Vagina (tissue), 2 donors: ENCODE results near the gene ANO9. TPM values are rescaled to one million over a fixed set of nuclear protein-coding genes. Genes with fewer than 3 reads are reported as not detected.
A peak's percentile ranks its signal among the peaks of the same experiment; 100 is the strongest.

Experiments used
- DNase-seq, 2 donors: peaks; one replicate each; pipeline ENCODE4 v3.0.0-alpha.2; 2017; ENCODE audit errors: extremely low spot score in 2 of 2
- H3K27ac ChIP-seq: fragments of 200-600 bp; sonication (generic); one replicate; pipeline ENCODE4 v1.5.1; 2019
- H3K27me3 ChIP-seq: fragments of 200-600 bp; sonication (generic); one replicate; pipeline ENCODE4 v1.5.1; 2019
- H3K36me3 ChIP-seq, 2 donors: fragments of 200-600 bp; sonication (generic); one replicate each; pipeline ENCODE4 v1.5.1; 2017 to 2019
- H3K4me1 ChIP-seq: fragments of 200-600 bp; sonication (generic); one replicate; pipeline ENCODE4 v1.5.1; 2019
- H3K4me3 ChIP-seq, 2 donors: fragments of 200-600 bp; sonication (generic); 1 replicate in 1 of 2; 2 replicates in 1 of 2; pipeline ENCODE4 v1.5.1; 2016 to 2019
- H3K9me3 ChIP-seq: fragments of 200-600 bp; sonication (generic); one replicate; pipeline ENCODE4 v1.5.1; 2019
- CTCF ChIP-seq, 3 experiments: fragments of 450-650 bp in 2 of 3; fragments of 200-600 bp in 1 of 3; sonication (generic) in 1 of 3; IDR thresholded peaks; one replicate each; pipeline ENCODE4 v1.5.1; 2017 to 2019; ENCODE audit warnings: antibody characterized with exemption in 3 of 3, mild to moderate bottlenecking in 2 of 3, moderate library complexity in 2 of 3
- POLR2A ChIP-seq, 2 donors: fragments of 450-650 bp; IDR thresholded peaks; one replicate each; pipeline ENCODE4 v1.6.1; 2017; ENCODE audit warnings: antibody characterized with exemption in 2 of 2, mild to moderate bottlenecking in 2 of 2, moderate library complexity in 2 of 2
- POLR2AphosphoS5 ChIP-seq, 2 donors: sonication (generic); formaldehyde crosslinking; IDR thresholded peaks; one replicate each; pipeline ENCODE4 v1.9.0; 2017; ENCODE audit warnings: antibody characterized with exemption in 2 of 2, mild to moderate bottlenecking in 2 of 2, low read depth in 1 of 2; ENCODE audit not compliant: insufficient read depth in 1 of 2
- intact Hi-C: fragments of 100-400 bp; cut with DNase I; formaldehyde crosslinking; loops from one replicate; pipeline ENCODE4 v1.15.1; 2023
- total RNA-seq: library from RNA; depleted of rRNA; stranded (reverse); fragments of >200 nt; gene quantifications from one replicate; pipeline ENCODE4 v1.2.3, GENCODE V29; 2016

ANO9 gene
- total RNA-seq, 1 donor from 2014 or later: 12.0 TPM

- DNase-seq: no peak
- Histone ChIP-seq H3K9me3 (no peaks in the 10 kb centered on the region), H3K36me3 (no peaks in the 10 kb centered on the region), H3K27me3 (peaks cover 5% of the 10 kb centered on the region), H3K4me3 (no peak overlapping the region), H3K27ac (no peak overlapping the region), H3K4me1 (peaks cover 22% of the 10 kb centered on the region)
- TF ChIP-seq POLR2AphosphoS5 (IDR thresholded peaks at IDR 0.05; ENCODE audit: insufficient read depth in 1 of 2, low read depth in 1 of 2): no peak
- no peak for TF ChIP-seq CTCF (IDR thresholded peaks at IDR 0.05)
- TF ChIP-seq POLR2A (IDR thresholded peaks at IDR 0.05): no peak
- intact Hi-C loops: loop anchor here (10.0 kb wide), 1 partner anchor 189 kb away; no protein-coding TSS in a partner anchor
These were observed 1.9 kb upstream of the ANO9 start for GRCh38 chr11:443542-444199.

- H3K4me3 ChIP-seq: no peak overlapping the region
- H3K27ac ChIP-seq: no peak overlapping the region
- no peaks in the 10 kb centered on the region for H3K9me3 ChIP-seq
- no peak for DNase-seq
- intact Hi-C loops: loop anchor here (10.0 kb wide), 1 partner anchor 188 kb away; no protein-coding TSS in a partner anchor
- H3K4me1 ChIP-seq: peaks cover 15% of the 10 kb centered on the region
- no peaks in the 10 kb centered on the region for H3K36me3 ChIP-seq
- H3K27me3 ChIP-seq: peaks cover 5% of the 10 kb centered on the region
- TF ChIP-seq CTCF (IDR thresholded peaks at IDR 0.05) (no peak), POLR2A (IDR thresholded peaks at IDR 0.05) (no peak), POLR2AphosphoS5 (IDR thresholded peaks at IDR 0.05; ENCODE audit: insufficient read depth in 1 of 2, low read depth in 1 of 2) (no peak)
These were observed 835 bp upstream of the ANO9 start for GRCh38 chr11:442611-443081.

GRCh38 chr11:441043-441417 is 781 bp downstream of the ANO9 start:
- H3K27me3 ChIP-seq: peaks cover 5% of the 10 kb centered on the region
- H3K4me1 ChIP-seq: peaks cover 13% of the 10 kb centered on the region
- DNase-seq: no peak
- intact Hi-C loops: loop anchor here (10.0 kb wide), 1 partner anchor 186 kb away; no protein-coding TSS in a partner anchor
- H3K9me3 ChIP-seq: no peaks in the 10 kb centered on the region
- H3K36me3 ChIP-seq: no peaks in the 10 kb centered on the region
- no peak overlapping the region for H3K27ac ChIP-seq
- TF ChIP-seq POLR2A (IDR thresholded peaks at IDR 0.05): no peak
- TF ChIP-seq CTCF (IDR thresholded peaks at IDR 0.05): no peak
- no peak for TF ChIP-seq POLR2AphosphoS5 (IDR thresholded peaks at IDR 0.05; ENCODE audit: insufficient read depth in 1 of 2, low read depth in 1 of 2)
- peak overlapping the region in 1 of 2 donors; percentile 37 for H3K4me3 ChIP-seq

- no peak overlapping the region for H3K4me3 ChIP-seq
- no peak overlapping the region for H3K27ac ChIP-seq
- no peaks in the 10 kb centered on the region for H3K9me3 ChIP-seq
- DNase-seq: no peak
- H3K27me3 ChIP-seq: peaks cover 5% of the 10 kb centered on the region
- intact Hi-C loops: loop anchor here (10.0 kb wide), 1 partner anchor 186 kb away; no protein-coding TSS in a partner anchor
- H3K4me1 ChIP-seq: peaks cover 13% of the 10 kb centered on the region
- H3K36me3 ChIP-seq: no peaks in the 10 kb centered on the region
- no peak for TF ChIP-seq CTCF (IDR thresholded peaks at IDR 0.05)
- TF ChIP-seq POLR2A (IDR thresholded peaks at IDR 0.05): no peak
- TF ChIP-seq POLR2AphosphoS5 (IDR thresholded peaks at IDR 0.05; ENCODE audit: insufficient read depth in 1 of 2, low read depth in 1 of 2): no peak
These were observed 1.5 kb downstream of the ANO9 start for GRCh38 chr11:440065-441042.
